Astrocyte (in vitro differentiated cells and primary cell): ENCODE data around the gene TDRD15.

Source experiments
- EZH2 ChIP-seq: IDR thresholded peaks from 2 replicates; pipeline ENCODE4 v1.6.1; 2012; ENCODE audit warnings: mild to moderate bottlenecking, low read length, inconsistent platforms; ENCODE audit not compliant: insufficient read depth
- TF ChIP-seq, protein P1 (sequence below): IDR thresholded peaks from 2 replicates; pipeline ENCODE4 v1.5.1; 2011; ENCODE audit warnings: low read depth, mild to moderate bottlenecking, inconsistent platforms, low read length, moderate library complexity; ENCODE audit not compliant: insufficient read depth

DNA sequence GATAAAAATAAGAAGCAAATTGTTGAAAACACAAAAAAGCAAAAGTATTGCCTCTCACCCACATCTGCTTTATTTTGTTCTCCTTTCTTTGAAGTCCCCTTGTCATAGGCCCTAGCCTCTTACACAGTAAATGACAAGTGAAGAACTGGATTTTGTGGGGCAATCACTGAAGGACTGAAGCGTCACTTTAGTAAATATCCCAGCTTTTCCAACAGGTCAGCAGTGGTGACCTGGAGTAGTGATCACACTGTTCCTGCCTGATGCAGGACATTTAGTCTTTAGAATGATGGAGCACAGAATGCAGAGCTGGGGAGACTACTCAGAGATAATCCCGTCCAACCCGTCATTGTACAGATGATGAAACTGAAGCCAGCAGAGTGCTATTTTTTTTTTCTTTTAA lies 28.1 kb upstream of the TDRD15 start:
- TF ChIP-seq, protein P1, sequence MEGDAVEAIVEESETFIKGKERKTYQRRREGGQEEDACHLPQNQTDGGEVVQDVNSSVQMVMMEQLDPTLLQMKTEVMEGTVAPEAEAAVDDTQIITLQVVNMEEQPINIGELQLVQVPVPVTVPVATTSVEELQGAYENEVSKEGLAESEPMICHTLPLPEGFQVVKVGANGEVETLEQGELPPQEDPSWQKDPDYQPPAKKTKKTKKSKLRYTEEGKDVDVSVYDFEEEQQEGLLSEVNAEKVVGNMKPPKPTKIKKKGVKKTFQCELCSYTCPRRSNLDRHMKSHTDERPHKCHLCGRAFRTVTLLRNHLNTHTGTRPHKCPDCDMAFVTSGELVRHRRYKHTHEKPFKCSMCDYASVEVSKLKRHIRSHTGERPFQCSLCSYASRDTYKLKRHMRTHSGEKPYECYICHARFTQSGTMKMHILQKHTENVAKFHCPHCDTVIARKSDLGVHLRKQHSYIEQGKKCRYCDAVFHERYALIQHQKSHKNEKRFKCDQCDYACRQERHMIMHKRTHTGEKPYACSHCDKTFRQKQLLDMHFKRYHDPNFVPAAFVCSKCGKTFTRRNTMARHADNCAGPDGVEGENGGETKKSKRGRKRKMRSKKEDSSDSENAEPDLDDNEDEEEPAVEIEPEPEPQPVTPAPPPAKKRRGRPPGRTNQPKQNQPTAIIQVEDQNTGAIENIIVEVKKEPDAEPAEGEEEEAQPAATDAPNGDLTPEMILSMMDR: no peak
- TF ChIP-seq EZH2: no peak
